Stimulated activated CD4-positive, alpha-beta T cell treated with anti-CD3 and anti-CD28 coated beads, TNF-alpha, amount 100 ng/mL, for 1 hour (primary cell): ENCODE data around the gene ITIH5.
"Not testable (repeated sequence)": the region's sequence is repeated elsewhere in the genome, so short reads cannot be mapped to it uniquely, and the experiment has no call there.

Experiments used
- DNase-seq, 3 donors: peaks; one replicate each; pipeline ENCODE4 v3.0.0-alpha.2; 2020; ENCODE audit warnings: low read depth in 3 of 3, low spot score in 1 of 3

Gene ITIH5

DNA sequence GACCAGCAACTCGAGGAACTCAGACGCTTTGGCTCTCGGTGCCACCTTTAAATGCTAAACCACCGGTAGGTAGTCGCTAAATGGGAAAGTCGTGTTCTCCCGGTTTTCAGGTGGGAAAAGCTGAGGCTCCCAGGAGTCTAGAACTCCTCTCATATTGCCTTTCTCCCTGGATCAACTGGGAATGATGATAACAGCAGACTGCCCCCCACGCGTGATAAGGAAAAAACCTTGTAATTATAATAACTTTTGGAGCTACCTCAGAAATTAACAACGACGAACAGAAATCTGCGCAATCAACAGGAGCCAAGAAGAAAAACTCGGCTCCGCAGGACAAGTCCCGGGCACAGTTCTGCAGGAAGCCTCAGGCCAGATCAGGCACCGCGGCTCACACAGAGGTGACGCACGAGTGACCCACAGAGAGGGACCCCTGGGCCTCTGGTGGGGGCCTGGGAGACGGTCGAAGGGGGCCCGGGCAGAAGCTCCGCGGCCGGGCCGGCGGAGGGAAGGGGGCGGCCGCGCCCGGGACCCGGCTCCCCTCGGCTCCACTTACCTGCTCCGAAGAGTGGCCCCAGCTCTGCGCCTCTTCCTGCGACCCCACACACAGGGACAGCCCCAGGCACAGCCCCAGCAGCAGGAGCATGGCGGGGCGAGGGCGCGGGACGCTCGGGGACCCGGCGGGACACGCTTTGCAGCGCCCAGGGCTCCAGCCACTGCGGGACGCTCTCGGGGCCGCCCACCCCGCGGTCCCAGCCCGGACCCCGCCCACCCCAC, at the start of gene ITIH5:
TSS of gene ITIH5 (minus strand) at position 714 of the 771 bp plus-strand sequence. CDS start at position 640, 74 bp downstream.
- DNase-seq = no peak

DNA sequence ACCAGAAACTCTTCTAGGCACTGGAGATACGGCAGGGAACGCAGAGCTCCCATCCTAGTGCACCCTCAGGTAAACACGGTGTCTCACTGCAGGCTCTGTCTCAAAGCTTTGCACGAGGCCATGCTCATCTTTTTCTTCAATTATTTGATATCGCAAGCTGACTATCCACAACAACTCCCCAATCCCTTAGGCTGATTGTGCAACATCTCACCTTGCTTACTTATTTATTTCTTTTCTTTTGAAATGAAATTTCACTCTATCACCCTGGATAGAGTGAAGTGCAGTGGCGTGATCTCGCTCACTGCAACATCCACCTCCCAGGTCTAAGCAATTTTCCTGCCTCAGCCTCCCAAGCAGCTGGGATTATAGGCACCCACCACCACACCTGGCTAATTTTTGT, 48.7 kb upstream of the ITIH5 start:
- DNase-seq = no peak

DNA sequence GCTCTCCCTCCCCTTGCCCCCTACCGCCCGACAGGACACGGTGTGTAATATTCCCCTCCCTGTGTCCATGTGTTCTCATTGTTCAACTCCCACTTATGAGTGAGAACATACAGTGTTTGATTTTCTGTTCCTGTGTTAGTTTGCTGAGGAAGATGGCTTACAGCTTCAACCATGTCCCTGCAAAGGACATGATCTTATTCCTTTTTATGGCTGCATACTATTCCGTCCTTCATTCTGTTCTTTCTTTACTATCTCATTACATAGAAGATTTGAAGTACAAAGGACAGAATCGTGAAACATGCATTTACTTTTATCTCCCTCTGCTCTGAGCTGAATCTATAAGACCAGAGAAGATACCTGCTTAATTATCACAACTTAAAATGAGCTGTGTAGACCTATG, 44.3 kb upstream of the ITIH5 start:
- not testable (repeated sequence) for DNase-seq

DNA sequence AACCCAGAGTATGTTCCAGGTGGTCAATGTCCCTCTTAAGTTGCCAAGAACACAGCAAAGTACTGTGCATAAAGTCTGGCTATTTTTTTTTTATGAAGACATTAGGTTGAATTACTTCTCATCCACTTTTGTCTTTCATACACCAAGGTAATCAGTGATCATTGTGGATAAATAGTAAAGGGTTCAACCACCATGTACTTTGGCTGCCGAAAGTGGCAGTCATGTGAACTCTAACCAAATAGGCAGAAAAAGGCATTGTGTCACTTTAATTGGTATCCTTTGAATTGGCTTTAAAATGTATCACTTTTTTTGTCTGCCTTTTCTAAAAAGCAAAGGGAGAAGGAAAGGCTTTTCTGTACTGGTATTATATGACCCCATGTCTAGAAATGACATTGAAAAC, 43.7 kb upstream of the ITIH5 start:
- DNase-seq = no peak

DNA sequence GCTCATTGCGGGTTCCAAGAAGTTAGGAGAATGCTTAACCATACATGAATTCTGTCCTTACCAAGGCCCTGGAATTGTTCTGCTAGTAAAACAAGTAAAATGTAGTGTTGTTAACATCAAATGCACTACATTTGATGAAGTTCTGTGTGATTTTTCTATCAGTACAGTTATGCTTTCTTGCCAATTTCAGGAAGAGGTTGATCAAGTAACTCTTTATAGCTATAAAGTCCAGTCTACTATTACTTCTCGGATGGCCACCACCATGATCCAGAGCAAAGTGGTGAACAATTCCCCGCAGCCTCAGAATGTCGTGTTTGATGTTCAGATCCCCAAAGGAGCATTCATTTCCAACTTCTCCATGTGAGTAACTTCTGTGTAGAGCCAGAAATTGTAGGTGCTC, 42.1 kb upstream of the ITIH5 start:
- no peak for DNase-seq

DNA sequence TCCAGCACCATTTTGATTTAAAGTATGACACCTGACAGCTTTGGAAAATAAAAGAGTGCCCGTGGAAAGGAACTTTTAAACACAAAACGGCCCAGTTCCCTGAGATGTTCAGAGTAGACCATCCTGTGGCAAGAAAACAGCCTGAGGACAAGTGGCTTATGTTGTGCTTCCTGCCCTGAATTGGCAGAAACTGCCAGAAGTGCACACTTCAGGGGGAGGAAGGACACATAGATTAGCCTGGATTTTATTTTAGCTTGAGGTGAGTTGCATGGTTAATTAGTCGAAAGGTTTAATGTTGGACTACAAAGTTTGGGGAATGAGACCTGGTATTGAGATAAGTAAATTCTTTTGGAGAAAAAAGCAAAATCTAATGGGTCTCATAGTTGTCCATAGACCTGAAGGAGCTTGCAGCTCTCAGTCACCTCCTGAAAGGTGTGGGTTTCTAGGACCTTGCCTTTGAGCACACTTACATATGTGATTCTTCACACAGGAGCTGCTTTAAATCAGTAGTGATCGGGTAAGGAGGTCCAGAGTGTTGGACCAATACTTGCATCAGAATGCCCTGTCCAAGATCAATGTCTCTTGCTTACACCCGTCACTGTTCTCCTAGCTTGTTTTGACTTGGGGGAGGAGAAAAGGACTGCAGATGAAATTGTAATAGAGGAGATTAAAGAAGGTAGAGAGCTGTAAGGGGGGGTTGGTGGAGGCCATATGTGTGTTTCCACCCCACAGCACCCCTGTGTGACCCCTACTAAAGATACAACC, 41.3 kb upstream of the ITIH5 start:
- no peak for DNase-seq

DNA sequence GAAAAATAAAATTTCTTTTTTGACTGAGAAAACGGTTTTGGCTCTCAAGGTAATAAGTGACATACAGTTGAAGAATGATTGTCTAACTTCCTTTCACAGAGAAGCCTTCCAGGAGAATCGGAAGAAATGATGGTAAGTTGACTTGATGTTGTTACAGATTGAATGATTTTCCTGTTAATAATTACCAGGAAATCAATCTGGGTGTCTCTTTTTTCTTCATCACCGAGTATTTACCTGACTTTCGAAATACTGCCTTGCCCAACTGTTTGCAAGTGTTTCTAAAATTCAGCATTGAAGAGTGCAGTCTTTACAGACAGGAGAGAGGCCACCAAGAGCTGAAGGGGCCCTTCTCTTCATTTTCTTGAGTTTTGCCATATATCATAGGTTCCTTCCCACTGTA, 40.3 kb upstream of the ITIH5 start:
- no peak for DNase-seq

DNA sequence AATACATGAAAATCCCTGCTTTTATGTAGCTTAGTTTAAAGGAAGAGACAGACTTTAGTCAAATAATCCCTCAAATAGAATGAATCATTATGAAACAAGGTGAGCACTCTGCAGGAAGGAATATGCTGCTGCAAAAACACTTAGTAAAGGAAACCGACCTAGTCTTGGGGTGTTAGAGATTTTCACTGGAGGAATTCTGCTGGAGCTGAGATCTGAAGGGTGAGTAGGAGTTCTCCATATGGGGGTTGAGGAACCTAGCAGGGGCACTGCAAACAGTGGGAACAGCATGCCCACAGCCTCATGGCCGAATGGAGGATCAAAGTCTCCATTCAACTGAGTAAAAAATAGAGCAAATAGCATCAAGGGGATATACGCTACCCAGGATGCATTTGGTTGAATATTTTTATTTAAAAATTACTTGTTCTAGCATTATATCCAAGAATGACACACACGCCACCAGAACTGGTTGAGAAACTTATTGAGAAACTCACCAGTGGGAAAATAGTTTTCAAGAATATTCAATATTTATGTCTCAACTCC, 39.8 kb upstream of the ITIH5 start:
- DNase-seq = no peak

DNA sequence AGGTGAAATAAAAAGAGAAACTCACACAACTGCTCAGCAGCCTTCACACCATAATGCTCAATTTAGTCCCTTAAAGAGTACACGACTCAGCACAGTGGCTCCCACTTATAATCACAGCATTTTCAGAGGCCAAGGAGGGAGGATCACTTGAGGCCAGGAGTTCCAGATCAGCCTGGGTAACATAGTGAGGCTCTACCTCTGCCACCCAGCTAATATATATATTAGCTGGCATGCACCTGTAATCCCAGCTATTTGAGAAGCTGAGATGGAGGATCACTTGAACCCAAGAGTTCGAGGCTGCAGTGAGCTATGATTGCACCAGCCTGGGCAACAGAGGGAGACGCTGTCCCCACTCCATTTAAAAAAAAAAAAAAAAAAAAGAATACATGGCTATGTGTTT, 38.6 kb upstream of the ITIH5 start:
- DNase-seq = no peak

DNA sequence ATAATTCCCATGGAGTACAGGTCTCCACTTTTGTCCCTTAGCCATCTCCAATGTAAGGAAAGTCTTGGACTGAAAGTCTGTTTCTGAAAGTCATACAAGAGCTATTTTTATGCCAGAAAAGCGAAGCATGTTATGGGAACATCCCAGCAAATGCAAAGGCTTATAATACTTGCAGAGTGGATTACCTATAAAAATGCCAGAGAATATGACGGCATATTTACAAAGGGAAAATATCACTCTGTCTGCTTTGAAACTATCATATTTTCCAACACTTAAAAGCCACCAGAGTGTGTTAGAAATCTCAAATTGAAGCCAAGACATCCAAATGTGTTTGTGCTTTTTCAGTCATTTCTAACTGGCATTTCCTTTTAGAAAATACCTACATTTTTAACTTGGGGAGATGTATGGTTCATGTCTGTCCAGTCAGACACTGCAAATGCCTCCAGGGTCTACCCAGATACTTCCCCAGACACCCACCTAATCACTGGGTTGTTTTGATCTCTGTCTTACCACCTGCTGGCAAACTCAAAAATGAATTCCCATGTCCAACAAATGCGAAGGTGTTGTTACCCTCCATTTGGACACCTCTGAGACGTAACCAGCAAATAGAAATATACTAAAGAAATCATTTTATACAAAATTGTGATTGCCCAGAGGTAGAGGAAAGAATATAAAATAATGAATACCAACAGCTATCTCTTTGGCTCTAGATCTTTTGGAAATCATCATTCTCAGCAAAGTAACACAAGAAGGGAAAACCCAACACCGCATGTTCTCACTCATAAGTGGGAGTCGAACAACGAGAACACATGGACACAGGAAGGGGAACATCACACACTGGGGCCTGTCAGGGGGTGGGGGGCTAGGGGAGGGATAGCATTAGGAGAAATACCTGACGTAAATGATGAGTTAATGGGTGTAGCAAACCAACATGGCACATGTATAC, 37.6 kb upstream of the ITIH5 start:
- no peak for DNase-seq

DNA sequence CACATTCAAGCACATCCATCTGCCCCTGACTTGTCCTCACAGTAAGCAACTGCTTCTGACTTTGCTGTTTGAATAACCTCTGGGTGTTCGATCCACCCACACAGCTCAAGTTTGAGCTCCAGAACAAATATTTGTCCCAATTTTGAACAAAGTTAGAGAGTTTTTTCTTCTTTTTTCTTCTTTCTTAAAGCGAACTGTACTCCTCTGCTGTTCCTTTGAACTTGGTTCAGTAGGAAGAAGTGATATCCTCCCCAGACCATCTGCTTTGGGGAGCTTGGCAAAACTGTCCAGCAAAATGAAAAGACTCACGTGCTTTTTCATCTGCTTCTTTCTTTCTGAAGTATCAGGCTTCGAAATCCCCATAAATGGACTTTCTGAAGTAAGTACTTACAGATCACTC, 36.4 kb upstream of the ITIH5 start, which contains the start of gene ITIH2:
TSS of gene ITIH2 (plus strand) at position 177 of the 400 bp plus-strand sequence. CDS start at position 296, 119 bp downstream.
- no peak for DNase-seq

DNA sequence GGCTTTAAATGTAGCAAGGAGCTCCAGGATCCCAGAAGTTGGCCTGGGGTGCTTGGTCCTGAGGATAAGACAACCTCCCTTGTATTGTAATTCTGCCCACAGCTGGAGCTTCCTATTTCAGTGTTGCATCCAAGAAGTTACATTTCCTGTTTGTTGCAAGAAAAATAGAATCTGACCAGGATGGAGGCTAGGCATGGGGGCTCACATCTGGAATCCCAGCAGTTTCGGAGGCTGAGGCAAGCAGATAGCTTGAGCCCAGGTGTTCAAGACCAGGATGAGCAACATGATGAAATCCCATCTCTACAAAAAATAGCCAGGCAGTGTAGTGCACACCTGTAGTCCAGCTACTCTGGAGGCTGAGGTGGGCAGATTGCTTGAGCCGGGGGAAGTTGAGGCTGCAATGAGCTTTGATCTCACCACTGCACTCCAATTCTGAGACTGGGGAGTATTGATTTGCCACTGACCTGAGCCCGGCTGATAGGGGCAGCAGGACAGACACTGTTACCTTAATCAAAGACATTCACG, 35.6 kb upstream of the ITIH5 start:
- no peak for DNase-seq

DNA sequence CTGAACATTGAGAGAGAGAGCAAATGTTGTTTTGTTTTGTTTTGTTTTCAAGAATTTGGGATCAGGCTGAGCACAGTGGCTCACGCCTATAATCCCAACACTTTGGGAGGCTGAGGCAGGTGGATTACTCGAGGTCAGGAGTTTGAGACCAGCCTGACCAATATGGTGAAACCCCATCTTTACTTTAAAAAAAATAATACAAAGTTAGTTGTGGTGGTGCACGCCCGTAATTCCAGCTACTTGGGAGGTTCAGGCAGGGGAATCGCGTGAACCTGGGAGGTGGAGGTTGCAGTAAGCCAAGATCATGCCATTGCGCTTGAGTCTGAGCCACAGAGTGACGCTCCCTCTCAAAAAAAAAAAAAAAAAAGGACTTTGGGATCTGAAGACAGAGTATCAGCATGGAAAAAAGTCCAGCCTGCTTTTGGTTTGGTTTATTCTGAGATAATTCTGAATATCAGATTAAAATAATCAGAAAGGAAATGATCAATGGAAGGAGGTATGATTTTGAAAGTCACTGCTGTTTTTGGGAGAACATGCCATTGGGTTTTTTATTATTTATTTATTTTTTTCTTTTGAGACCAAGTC, 34.5 kb upstream of the ITIH5 start:
- DNase-seq = no peak

DNA sequence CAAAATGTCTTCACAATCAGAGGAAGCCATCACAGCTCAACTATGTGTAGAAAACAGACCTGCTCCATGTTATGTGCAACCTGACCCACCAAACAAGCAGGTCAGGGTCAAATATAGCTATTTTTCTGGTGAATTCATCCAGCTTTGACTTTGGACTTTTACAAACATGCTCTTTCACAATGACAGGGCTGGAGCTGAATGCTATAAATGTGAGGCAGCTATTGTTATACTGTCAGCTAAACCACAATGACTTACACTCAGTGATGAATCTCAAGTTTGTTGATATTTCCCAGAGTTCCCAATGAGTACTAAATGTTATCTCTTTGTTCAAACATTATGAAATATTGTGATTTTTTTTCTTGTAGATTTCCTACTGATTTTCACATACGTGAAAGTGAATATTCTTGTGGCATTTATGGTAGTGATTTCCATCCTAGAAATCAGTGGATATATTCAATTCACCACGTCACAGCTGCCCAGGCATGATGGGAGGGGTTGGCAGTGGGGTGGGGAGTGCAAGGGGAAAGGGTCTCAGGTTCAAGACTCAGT, 33.9 kb upstream of the ITIH5 start:
- DNase-seq = no peak

DNA sequence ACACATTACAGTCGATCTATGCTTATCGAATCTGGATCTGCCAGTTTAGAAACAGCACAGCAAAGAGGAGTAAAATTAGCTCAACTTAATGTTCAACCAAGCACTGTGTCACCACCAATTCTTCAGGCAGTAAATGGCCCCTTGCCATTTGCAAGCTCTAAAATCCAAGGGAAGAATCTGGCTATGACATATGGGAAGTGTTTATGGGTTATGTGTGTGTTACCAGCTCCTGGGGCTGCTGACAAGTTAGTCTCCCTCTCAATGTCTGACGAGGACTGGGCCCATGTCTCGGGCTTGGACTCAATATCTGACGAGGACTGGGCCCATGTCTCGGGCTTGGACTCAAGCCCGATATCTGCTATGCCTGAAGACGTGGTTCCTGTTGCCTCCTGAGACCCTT, 30.7 kb upstream of the ITIH5 start:
- no peak for DNase-seq

DNA sequence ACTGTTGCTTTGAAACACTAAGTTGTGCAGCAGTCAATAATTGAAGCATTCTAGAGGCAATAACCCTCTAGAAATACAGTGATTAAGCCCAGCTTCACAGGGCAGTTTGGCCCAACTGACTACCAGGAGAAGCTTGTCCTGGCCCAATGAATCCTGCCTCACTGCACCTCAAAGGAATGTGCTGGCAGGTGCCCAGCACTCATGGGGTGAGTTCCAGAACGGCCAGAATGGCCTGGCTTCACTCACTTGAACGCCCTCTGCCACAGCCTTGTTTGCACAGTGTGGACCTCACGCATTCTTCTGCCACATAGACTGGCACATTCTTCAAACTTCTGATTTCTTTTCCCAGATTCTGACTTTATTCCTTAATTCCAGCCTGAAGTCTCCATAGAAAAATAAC, 29.8 kb upstream of the ITIH5 start:
- DNase-seq = no peak

DNA sequence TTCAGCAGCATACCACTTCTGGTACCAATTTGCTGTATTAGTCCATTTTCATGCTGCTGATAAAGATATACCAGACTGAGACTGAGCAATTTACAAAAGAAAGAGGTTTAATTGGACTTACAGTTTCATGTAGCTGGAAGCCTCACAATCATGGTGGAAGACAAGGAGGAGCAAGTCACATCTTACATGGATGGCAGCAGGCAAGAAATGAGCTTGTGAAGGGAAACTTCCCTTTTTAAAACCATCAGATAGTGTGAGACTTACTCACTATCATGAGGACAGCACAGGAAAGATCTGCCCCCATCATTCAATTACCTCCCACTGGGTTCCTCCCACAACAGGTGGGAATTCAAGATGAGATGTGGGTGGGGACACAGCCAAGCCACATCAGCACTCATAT, 26.4 kb upstream of the ITIH5 start:
- not testable (repeated sequence) for DNase-seq

DNA sequence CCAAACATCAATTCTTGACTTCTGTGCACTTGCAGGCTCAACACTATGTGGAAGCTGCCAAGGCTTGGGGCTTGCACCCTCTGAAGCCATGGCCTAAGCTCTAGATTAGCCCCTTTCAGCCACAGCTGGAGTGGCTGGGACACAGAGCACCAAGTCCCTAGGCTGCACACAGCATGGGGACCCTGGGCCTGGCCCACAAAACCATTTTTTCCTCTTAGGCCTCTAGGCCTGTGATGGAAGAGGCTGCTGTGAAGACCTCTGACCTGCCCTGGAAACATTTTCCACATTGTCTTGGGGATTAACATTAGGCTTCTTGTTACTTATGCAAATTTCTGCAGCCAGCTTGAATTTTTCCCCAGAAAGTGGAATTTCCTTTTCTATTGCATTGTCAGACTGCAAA, 25.6 kb upstream of the ITIH5 start:
- not testable (repeated sequence) for DNase-seq

DNA sequence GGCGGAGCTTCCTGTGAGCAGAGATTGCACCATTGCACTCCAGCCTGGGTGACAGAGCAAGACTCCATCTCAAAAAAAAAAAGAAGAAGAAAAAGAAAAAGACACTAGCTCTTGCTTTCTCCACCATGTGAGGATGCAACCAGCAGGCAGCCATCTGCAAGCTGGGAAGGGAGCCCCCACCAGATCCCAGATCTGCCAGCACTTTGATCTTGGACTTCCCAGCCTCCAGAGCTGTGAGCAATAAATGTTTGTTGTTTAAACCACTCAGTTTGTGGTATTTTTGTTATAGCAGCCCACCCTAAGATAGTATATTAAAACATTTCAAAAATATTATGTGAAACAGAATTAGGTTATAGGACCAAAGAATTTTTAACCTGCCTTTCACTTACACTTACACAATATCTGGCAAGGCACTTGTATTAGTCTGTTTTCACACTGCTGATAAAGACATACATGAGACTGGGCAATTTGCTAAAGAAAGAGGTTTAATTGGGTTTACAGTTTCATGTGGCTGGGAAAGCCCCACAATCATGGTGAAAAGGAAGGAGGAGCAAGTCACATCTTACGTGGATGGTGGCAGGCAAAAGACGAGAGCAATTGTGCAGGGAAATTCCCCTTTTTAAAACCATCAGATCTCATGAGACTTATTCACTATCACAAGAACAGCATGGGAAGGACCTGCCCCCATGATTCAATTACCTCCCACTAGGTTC, 24.3 kb upstream of the ITIH5 start:
- not testable (repeated sequence) for DNase-seq

DNA sequence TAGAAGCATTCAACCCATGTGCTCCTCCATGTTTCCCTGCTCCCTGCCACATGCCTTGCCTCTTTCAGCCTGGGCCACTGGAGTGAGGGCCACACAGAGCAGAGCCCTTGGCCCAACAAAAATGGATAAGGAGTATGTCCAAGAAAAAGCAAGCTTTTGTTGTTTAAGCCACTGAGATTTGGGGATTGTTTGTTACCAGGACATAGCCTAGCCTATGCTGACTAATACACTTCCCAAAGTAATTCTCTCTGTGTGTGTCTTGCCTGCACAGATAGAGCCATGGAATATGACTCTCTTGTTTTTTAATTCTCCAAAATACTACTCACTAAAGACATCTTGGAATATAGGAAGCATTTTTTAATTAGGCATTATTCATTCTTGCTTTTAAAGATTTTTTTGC, 22.8 kb upstream of the ITIH5 start:
- DNase-seq = no peak
